HepG2 (cell line): ENCODE data around the gene KIZ. TPM values are rescaled to one million over a fixed set of nuclear protein-coding genes. Genes with fewer than 3 reads are reported as not detected.

Experiments
- ATAC-seq: fragments of 200-7000 bp; cut with Tn5 transposase; 3 replicates; pipeline ENCODE4 v1.9.1; 2020; ENCODE audit warnings: mild to moderate bottlenecking, moderate library complexity
- BruUV-seq: library from RNA; stranded (reverse); fragments of 400-500 nt; replicated peaks from 2 replicates; lab custom pipeline; 2021; lab: Mats Ljungman, UMichigan
- CTCF ChIA-PET: fragments of 300-600 bp; formaldehyde crosslinking; extraction: SDS; loops from one replicate; lab custom pipeline; 2021; ENCODE audit warnings: low total read pairs, inconsistent platforms, low intra/inter-chr PET ratio; lab: Yijun Ruan, JAX
- POLR2A ChIA-PET: fragments of 350-600 bp; sonication (Branson Sonifier 250); formaldehyde crosslinking; loops from one replicate; lab custom pipeline; 2020; ENCODE audit warnings: antibody characterized with exemption, inconsistent platforms; lab: Yijun Ruan, JAX
- DNase-seq: peaks from one replicate; pipeline ENCODE4 v3.0.0-alpha.2; 2015; ENCODE audit warnings: low spot score
- FAIRE-seq: peaks from 3 replicates; lab custom pipeline; 2011; peaks lifted over from hg19 to GRCh38; lab: Jason Lieb, UNC
- H2AFZ ChIP-seq: one replicate; pipeline ENCODE4 v1.6.1; 2011; ENCODE audit warnings: low read length, inconsistent platforms
- H3K27ac ChIP-seq: fragments of 300-600 bp; 3 replicates; pipeline ENCODE4 v1.8.0; 2011; ENCODE audit warnings: mixed run types, mild to moderate bottlenecking, mixed read lengths, low read length, inconsistent platforms; ENCODE audit not compliant: insufficient read depth; ENCODE audit errors: extremely low read length
- H3K27me3 ChIP-seq, 2 experiments: fragments of 200-600 bp in 1 of 2; 2 replicates in 1 of 2; 3 replicates in 1 of 2; pipeline versions ENCODE4 v1.6.0 to v1.8.0; 2011; ENCODE audit warnings: low read length in 2 of 2, mild to moderate bottlenecking in 2 of 2, moderate library complexity in 2 of 2, inconsistent platforms in 1 of 2; ENCODE audit not compliant: insufficient read depth in 2 of 2, control insufficient read depth in 1 of 2
- H3K36me3 ChIP-seq, 2 experiments: fragments of 200-600 bp in 1 of 2; replicated peaks in 1 of 2; 2 replicates in 1 of 2; 3 replicates in 1 of 2; pipeline versions ENCODE4 v1.5.1 to v1.8.0; 2011; ENCODE audit warnings: low read length in 2 of 2, inconsistent platforms in 1 of 2; ENCODE audit not compliant: insufficient read depth in 2 of 2, control insufficient read depth in 1 of 2
- H3K4me1 ChIP-seq: 2 replicates; pipeline ENCODE4 v1.5.1; 2012; ENCODE audit warnings: low read length, inconsistent platforms; ENCODE audit not compliant: insufficient read depth
- H3K4me2 ChIP-seq: 2 replicates; pipeline ENCODE4 v1.6.0; 2011; ENCODE audit warnings: low read depth, low read length, inconsistent platforms
- H3K4me3 ChIP-seq, 3 experiments: fragments of 200-600 bp in 1 of 3; sonication (generic), shearing (Covaris generic) in 1 of 3; replicated peaks in 1 of 3; 2 replicates each; pipeline ENCODE4 v1.5.1; 2011 to 2016; ENCODE audit warnings: low read length in 3 of 3, inconsistent platforms in 2 of 3, low read depth in 2 of 3, mild to moderate bottlenecking in 2 of 3, control low read depth in 1 of 3, mixed read lengths in 1 of 3; ENCODE audit not compliant: insufficient read depth in 1 of 3
- H3K79me2 ChIP-seq: one replicate; pipeline ENCODE4 v1.6.1; 2011; ENCODE audit warnings: low read length, inconsistent platforms; ENCODE audit not compliant: insufficient read depth
- H3K9ac ChIP-seq: 2 replicates; pipeline ENCODE4 v1.6.0; 2011; ENCODE audit warnings: mild to moderate bottlenecking, low read depth, low read length, inconsistent platforms; ENCODE audit not compliant: insufficient read depth
- H3K9me3 ChIP-seq: 2 replicates; pipeline ENCODE4 v1.5.1; 2012; ENCODE audit warnings: mild to moderate bottlenecking, low read length
- H4K20me1 ChIP-seq: 2 replicates; pipeline ENCODE4 v1.6.0; 2011; ENCODE audit warnings: inconsistent platforms, mild to moderate bottlenecking, low read length, moderate library complexity; ENCODE audit not compliant: insufficient read depth
- ETV6 ChIP-seq: sonication (generic); formaldehyde crosslinking; conservative IDR thresholded peaks from 2 replicates; pipeline ENCODE4 v1.4.0; 2020; ENCODE audit warnings: missing genetic modification reagents
- FOXP4 ChIP-seq: sonication (generic); formaldehyde crosslinking; IDR thresholded peaks from 2 replicates; pipeline ENCODE4 v1.4.0; 2020; ENCODE audit warnings: missing genetic modification reagents
- GPBP1L1 ChIP-seq: sonication (generic); formaldehyde crosslinking; IDR thresholded peaks from 2 replicates; pipeline ENCODE4 v1.5.0; 2020; ENCODE audit warnings: mild to moderate bottlenecking, missing genetic modification reagents
- HNF4A ChIP-seq: sonication (generic); formaldehyde crosslinking; IDR thresholded peaks from 2 replicates; pipeline ENCODE4 v1.4.0; 2020; ENCODE audit warnings: missing genetic modification reagents
- HNRNPL ChIP-seq: fragments of 200-400 bp; formaldehyde crosslinking; IDR thresholded peaks from 2 replicates; pipeline ENCODE4 v1.6.1; 2017; ENCODE audit warnings: mild to moderate bottlenecking, low read depth, low read length
- MTA3 ChIP-seq: sonication (generic); formaldehyde crosslinking; IDR thresholded peaks from 2 replicates; pipeline ENCODE4 v1.4.0; 2020; ENCODE audit warnings: missing genetic modification reagents
- MXD3 ChIP-seq: IDR thresholded peaks from 2 replicates; pipeline ENCODE4 v1.6.1; 2016; ENCODE audit warnings: mild to moderate bottlenecking, missing biosample characterization, missing genetic modification reagents
- NFIC ChIP-seq: IDR thresholded peaks from 2 replicates; pipeline ENCODE4 v1.6.1; 2012; ENCODE audit warnings: mild to moderate bottlenecking, low read length, inconsistent platforms
- POLR2AphosphoS2 ChIP-seq: IDR thresholded peaks from 2 replicates; pipeline ENCODE4 v1.6.1; 2011; ENCODE audit warnings: low read depth, low read length, improper control_type of control experiment
- RBM22 ChIP-seq: fragments of 200-400 bp; formaldehyde crosslinking; optimal IDR thresholded peaks from 2 replicates; pipeline ENCODE3; 2017; ENCODE audit warnings: mild to moderate bottlenecking, low read length, moderate library complexity
- SMYD3 ChIP-seq: sonication (generic); formaldehyde crosslinking; IDR thresholded peaks from 2 replicates; pipeline ENCODE4 v1.8.1; 2023; ENCODE audit warnings: mild to moderate bottlenecking, missing genetic modification reagents
- TRIM24 ChIP-seq: sonication (generic); formaldehyde crosslinking; IDR thresholded peaks from 2 replicates; pipeline ENCODE4 v1.8.0; 2022; ENCODE audit warnings: mild to moderate bottlenecking, missing genetic modification reagents
- ZBTB38 ChIP-seq: sonication (generic); formaldehyde crosslinking; IDR thresholded peaks from 2 replicates; pipeline ENCODE4 v1.5.1; 2020; ENCODE audit warnings: mild to moderate bottlenecking, missing genetic modification reagents
- ZFAT ChIP-seq: sonication (generic); formaldehyde crosslinking; conservative IDR thresholded peaks from 2 replicates; pipeline ENCODE4 v1.8.1; 2023; ENCODE audit warnings: missing genetic modification reagents, inconsistent platforms
- ZNF552 ChIP-seq: sonication (generic); formaldehyde crosslinking; IDR thresholded peaks from 2 replicates; pipeline ENCODE4 v1.9.0; 2022; ENCODE audit warnings: missing genetic modification reagents, mild to moderate bottlenecking, borderline replicate concordance
- ZNF589 ChIP-seq: sonication (generic); formaldehyde crosslinking; conservative IDR thresholded peaks from 2 replicates; pipeline ENCODE4 v1.8.0; 2022; ENCODE audit warnings: mild to moderate bottlenecking, moderate library complexity, missing genetic modification reagents
- ZNF780A ChIP-seq: sonication (generic); formaldehyde crosslinking; IDR thresholded peaks from 2 replicates; pipeline ENCODE4 v1.8.0; 2022; ENCODE audit warnings: mild to moderate bottlenecking, missing genetic modification reagents, moderate library complexity
- WGBS: methylation state at CpG from one replicate; pipeline ENCODE4 v1.1.6; 2017; ENCODE audit warnings: low lambda C conversion rate; 5-methylcytosine and 5-hydroxymethylcytosine counted together
- in situ Hi-C: cut with HindIII; loops from 2 replicates; pipeline ENCODE4 v1.10.0; 2017; ENCODE audit warnings: low pct_unique_long_range_greater_than_20kb; ENCODE audit not compliant: extremely low pct_ligation_motif_present
- intact Hi-C: fragments of 100-400 bp; cut with micrococcal nuclease; formaldehyde crosslinking; loops from one replicate; pipeline ENCODE4 v1.10.0; 2022; ENCODE audit not compliant: unreplicated experiment
- polyA plus RNA-seq, 8 experiments: library from polyadenylated mRNA; depleted of rRNA in 3 of 8; stranded (reverse) in 7 of 8; unstranded in 1 of 8; fragments of >200 nt; fragmentation: Illumina TruSeq in 4 of 8; extraction: Trizol in 4 of 8; gene quantifications; 2 replicates each; pipeline versions ENCODE4 v1.2.1 to v1.2.3, GENCODE V29; 2011 to 2016; ENCODE audit warnings: low read depth in 4 of 8, missing spikeins in 1 of 8, mixed read lengths in 1 of 8; ENCODE audit not compliant: insufficient read depth in 1 of 8
- total RNA-seq, 5 experiments: library from RNA; depleted of rRNA; stranded (reverse); fragments of >200 nt; fragmentation: Illumina TruSeq; extraction: Trizol; gene quantifications; 2 replicates each; pipeline ENCODE4 v1.2.3, GENCODE V29; 2016; ENCODE audit warnings: low read depth in 1 of 5

KIZ gene
- total and polyA plus RNA-seq, 2 of the 13 experiments (the other 11 are each of a cell fraction or from before 2014, with no cell fraction given), result 46.3 to 114 TPM

- Histone ChIP-seq H4K20me1 (no peaks in the 10 kb centered on the region), H3K27ac (no peak overlapping the region), H2AFZ (no peak overlapping the region), H3K4me3 (no peak overlapping the region), H3K27me3 (no peaks in the 10 kb centered on the region), H3K79me2 (no peaks in the 10 kb centered on the region), H3K9ac (no peak overlapping the region), H3K4me2 (no peak overlapping the region), H3K36me3 (peaks cover 23 to 73% of the 10 kb centered on the region in 2 experiments)
- ChIA-PET CTCF (no interaction called here), POLR2A (no interaction called here)
- in situ Hi-C loops, result no loop called here
- DNase-seq, result no peak
- BruUV-seq, result no TSS peak
- no peak for FAIRE-seq
- intact Hi-C loops, result no loop called here
- WGBS, result 98% methylated on average over 1 of the region's 1 CpG
- TF ChIP-seq ZBTB38 (CRISPR knock-in tag) (no peak), NFIC (no peak), ZFAT (CRISPR knock-in tag) (no peak), FOXP4 (CRISPR knock-in tag) (no peak), MXD3 (CRISPR knock-in tag) (no peak), ZNF589 (CRISPR knock-in tag) (no peak), POLR2AphosphoS2 (no peak), SMYD3 (CRISPR knock-in tag) (no peak), HNRNPL (no peak), ZNF780A (no peak), RBM22 (no peak), ZNF552 (CRISPR knock-in tag) (no peak), ETV6 (CRISPR knock-in tag) (no peak), HNF4A (CRISPR knock-in tag) (no peak), TRIM24 (no peak), MTA3 (no peak), GPBP1L1 (CRISPR knock-in tag) (no peak)
- TF ChIP-seq, all 625 proteins: peak for 0
- no peak for ATAC-seq
- no peaks in the 10 kb centered on the region for H3K4me1 ChIP-seq
- H3K9me3 ChIP-seq, result no peaks in the 10 kb centered on the region
Measured at GRCh38 chr20:21209668-21210067, 83.8 kb downstream of the KIZ start.
